UCSD-AML1 (cell line): ENCODE results near the gene SRBD1.
"Not testable (repeated sequence)": the region's sequence is repeated elsewhere in the genome, so short reads cannot be mapped to it uniquely, and the experiment has no call there.

Source experiments
- DNase-seq: peaks from one replicate; lab custom pipeline; 2025; ENCODE audit not compliant: unreplicated experiment; lab: John Stamatoyannopoulos, UW

The SRBD1 gene

DNA sequence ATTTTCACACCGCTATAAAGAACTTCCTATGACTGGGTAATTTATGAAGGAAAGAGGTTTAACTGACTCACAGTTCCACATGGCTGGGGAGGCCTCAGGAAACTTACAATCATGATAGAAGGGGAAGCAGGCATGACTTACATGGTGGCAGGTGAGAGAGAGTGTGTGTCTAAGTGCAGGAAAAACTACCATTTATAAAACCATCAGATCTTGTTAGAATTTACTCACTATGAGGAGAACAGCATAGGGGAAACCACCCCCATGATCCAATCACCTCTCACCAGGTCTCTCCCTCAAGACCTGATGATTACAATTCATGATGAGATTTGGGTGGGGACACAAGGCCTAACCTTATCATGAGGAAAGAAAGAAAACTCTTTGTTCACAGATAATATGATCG is 174.6 kb downstream of the SRBD1 start:
- DNase-seq, result no peak

DNA sequence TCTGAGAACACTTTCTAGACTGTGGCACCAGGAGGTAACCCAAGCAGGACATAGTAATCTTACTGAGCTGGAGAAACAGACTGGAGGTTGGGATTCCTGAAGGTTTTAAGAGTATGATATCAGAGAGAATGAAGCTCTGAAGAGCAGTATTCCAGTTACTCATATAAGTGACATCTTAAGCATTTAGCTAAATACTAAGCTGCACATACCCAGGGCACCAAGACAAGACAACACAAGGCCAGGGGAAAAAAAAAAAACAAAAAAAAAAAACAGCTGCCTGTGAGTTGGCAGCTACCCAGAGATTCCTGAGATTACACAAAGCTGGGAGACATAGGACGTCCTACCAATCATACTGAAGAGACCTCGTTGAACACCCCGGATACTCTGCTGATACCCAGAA is 175.8 kb downstream of the SRBD1 start:
- DNase-seq, result no peak

- no peak for DNase-seq
These were observed 177.7 kb downstream of the SRBD1 start for GRCh38 chr2:45433363-45433762.

DNA sequence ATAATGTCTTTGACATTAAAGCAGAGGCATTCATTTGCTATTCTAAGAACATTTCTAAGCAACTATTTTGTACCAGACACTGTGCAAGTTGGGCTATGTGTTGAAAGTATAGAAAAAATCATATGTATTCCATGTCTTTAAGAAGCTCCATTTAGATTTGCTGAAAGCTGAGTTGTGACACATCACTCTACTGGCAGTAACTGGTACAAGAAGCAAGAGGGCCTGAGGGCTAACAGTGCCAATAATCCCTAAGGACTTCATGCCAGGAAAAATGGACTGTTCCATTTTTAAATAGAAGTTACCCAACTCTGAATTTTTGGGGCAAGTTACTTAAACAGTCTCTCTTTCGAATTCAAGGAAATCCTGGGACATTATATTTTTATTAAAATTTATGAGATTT is 178.7 kb downstream of the SRBD1 start:
- no peak for DNase-seq

- DNase-seq, result not testable (repeated sequence)
These were observed 185.0 kb downstream of the SRBD1 start for GRCh38 chr2:45426025-45426424.

GRCh38 chr2:45422921-45423320 is 188.1 kb downstream of the SRBD1 start:
- no peak for DNase-seq

DNA sequence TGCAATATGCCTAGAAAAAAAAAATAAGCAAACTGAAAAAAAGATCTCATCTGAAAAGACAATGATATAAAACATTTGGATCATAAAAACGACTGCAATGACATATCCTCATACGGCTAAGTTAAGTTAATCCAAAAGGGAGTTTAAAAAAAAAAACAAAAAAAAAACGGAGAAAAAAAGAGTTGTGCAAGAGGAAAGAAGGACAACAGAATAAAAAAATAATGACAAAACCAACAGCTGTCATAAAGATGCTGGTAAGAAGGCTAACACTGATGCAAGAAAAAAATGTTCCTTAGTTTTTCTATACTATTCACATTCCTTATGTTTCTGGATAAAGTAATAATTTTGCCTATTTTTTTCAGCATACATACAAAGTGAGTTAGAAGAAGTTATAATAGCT is 192.5 kb downstream of the SRBD1 start:
- no peak for DNase-seq

- DNase-seq, result no peak
These were observed 195.4 kb downstream of the SRBD1 start for GRCh38 chr2:45415534-45416123.

- no peak for DNase-seq
These were observed 198.2 kb downstream of the SRBD1 start for GRCh38 chr2:45412754-45413379.

DNA sequence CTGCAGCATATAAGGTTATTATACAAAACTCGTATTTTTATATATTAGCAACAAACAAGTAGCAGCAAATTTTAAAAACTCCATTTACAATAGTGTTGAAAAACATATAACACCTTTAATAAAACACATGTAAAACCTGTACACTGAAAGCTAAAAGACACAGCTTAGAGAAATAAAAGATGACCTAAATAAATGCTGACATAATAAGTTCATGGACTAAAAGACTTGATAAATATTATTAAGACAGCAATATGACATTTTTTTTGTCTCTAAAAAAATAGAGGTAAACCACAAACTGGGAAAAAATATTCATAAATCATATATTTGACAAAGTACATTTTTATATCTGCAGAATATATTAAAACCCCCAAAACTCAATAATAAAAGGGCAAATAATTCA is 201.4 kb downstream of the SRBD1 start:
- no peak for DNase-seq

DNA sequence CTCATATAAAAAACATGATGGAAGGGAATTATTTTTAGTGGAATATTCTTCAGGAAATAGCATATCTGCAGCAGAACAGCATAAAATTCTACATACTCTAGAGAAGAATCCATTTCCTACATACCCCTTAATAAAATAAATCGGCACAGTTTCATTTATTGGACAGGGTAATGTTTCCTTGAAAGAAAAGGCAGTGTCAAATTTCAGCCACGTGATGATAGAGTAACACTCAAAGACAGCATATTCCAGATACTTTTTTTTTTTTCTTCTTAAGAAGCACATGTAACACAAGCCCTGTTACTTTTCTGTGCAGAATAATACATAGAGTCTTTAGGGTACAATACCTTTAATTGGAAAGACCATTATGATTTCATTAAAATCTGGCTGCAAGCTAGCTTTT is 204.4 kb downstream of the SRBD1 start:
- no peak for DNase-seq

DNA sequence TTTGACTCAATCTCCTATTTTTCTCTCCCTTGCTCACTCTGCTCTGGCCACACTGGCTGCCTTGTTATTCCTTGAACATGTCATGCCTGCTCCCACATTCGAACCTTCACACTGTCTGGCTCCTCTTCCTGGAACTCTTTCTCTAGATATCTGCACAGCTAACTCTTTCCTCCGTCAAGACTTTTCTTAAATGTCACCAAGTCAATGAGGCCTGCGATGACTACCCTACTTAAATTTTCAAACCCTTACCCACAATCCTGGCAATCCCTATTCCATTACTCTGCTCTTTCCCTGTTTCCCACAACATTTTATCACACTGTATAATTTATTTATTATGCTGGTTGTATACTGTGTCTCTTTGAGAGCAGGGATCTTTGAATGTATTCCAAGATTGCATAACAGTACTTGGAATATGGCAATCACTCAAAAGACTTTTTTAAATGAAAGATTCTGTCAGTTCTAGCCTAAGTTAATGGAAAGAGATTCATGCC is 206.2 kb downstream of the SRBD1 start:
- no peak for DNase-seq

- no peak for DNase-seq
These were observed 208.0 kb downstream of the SRBD1 start for GRCh38 chr2:45403036-45403435.

DNA sequence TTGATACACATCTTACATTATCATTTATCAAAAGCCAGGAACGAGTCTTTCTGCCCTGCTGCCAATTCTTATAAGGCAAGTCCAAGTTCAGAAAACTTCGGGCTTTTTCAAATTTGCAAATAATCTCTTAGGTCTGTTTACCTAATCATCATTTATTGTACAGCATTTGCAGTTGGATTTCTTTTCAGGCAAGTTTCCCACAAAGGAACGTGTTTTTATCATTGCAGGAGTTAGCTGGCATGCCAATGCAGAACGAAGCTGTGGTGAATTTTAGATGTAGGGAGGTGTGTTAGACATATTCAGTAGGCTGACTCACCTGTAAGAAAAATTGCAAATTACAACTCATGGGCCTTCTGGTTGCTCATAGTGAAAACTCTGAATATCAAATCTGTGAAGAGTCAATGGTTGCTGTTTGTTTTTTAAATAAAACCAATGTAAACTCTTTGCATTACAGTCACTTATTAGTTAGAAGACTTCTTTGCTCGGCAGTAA is 209.6 kb downstream of the SRBD1 start:
- DNase-seq, result no peak

GRCh38 chr2:45399040-45399784 is 211.9 kb downstream of the SRBD1 start:
- DNase-seq, result no peak

DNA sequence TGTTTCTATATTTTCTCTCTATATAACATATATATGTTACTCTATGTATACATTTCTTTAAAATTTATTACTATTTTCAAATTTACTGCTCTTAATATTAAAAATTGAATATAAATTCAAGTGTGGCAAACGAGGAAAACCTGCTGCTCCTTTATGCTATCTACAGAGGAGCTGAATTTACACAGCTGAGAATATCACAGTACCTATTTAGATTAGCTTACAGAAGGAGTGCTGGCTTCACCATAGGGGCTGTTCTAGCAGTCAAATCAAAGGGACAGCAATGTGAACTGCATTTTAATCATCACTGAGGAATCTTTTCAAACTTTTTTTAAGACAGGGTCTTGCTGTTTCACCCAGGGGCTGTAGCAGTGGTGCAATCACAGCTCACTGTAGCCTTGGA is 213.8 kb downstream of the SRBD1 start:
- DNase-seq, result no peak

GRCh38 chr2:45396671-45397070 is 214.4 kb downstream of the SRBD1 start:
- no peak for DNase-seq

- no peak for DNase-seq
These were observed 216.2 kb downstream of the SRBD1 start for GRCh38 chr2:45394842-45395241.

DNA sequence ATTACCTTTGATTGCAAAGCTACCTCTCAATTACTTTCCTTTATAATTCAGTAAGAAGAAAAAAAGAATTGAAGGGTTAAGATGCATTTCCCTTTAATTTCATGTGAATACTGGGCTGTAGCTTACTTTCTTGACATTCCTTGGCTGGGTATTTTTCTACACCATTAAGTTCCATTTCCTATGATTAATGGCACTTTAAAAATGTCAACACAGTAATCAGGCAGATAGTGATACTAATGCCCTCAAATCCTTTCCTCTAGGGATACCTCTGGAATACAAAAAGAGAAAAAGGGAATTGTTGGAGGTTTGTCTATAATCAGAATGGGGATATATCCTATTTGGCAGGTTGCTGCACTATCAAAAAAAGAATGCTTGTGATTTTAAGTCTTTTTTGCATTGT is 216.9 kb downstream of the SRBD1 start:
- DNase-seq, result no peak

GRCh38 chr2:45391866-45392265 is 219.2 kb downstream of the SRBD1 start:
- no peak for DNase-seq

DNA sequence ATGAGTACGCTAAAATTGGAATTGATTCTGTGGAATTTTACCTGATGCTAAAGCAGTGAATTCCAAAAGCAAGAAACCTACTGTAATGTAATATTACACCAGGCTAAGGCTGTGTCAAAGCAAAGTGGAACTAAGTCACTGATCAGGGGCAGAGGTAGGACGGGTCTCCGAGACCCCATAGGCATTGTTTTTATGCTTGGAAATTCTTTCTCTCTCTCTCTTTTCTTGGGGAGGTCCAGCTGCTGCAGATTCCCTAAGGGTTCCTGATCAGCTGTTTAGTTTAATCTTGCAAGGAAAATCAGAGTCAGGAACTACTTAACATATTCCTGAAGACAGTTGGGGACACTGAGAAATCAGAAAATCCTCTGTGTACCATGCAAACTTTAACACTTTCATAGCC is 220.2 kb downstream of the SRBD1 start:
- DNase-seq, result no peak

GRCh38 chr2:45390441-45390840 is 220.6 kb downstream of the SRBD1 start:
- DNase-seq, result no peak
